ENCODE measurements around the gene UMAD1. TPM values are rescaled to one million over a fixed set of nuclear protein-coding genes. Genes with fewer than 3 reads are reported as not detected.
"Not testable (repeated sequence)": the region's sequence is repeated elsewhere in the genome, so short reads cannot be mapped to it uniquely, and the experiment has no call there.

UMAD1 gene
- total RNA-seq, 2 donors from 2014 or later: 21.9 to 26.3 TPM

DNA sequence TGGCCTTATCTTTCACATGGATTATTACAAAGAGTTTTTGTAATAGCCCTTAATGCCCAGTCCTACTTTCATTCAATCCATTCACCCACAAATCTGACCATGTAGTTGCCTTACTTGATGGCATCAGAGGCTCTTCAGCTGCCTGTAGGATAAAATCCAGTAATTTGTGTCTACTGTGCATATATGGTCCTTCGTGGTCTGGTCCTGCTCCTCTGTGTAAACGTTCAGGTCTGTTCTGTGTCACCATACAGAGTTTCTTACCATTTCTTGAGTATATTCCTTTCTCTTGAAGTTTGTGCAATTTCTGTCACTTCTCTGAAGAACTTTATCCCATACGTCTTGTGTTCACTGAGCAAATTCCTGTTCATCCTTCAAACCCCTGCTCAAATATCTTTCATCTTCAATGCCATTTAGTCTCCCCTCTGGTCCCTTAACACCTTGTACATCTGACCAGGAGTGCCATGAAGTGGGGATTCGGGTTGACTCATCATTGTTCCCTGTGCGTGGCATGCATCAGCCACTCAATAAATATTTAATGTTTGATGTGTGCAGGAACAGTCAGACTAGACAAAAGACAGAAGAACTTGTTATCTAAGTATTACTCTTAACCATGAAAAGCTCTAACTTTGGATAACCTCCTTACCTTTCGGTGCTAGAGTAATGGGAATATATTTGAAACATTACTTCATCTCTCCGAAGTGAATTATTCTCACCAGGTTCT lies 176.4 kb downstream of the UMAD1 start:
- no peaks in the 10 kb centered on the region for H3K9me3 ChIP-seq
- H3K27me3 ChIP-seq: no peaks in the 10 kb centered on the region
- intact Hi-C loops (cut with DNase I): no loop called here
- H3K4me1 ChIP-seq: no peaks in the 10 kb centered on the region
- H3K27ac ChIP-seq: no peak overlapping the region
- TF ChIP-seq, protein P1, sequence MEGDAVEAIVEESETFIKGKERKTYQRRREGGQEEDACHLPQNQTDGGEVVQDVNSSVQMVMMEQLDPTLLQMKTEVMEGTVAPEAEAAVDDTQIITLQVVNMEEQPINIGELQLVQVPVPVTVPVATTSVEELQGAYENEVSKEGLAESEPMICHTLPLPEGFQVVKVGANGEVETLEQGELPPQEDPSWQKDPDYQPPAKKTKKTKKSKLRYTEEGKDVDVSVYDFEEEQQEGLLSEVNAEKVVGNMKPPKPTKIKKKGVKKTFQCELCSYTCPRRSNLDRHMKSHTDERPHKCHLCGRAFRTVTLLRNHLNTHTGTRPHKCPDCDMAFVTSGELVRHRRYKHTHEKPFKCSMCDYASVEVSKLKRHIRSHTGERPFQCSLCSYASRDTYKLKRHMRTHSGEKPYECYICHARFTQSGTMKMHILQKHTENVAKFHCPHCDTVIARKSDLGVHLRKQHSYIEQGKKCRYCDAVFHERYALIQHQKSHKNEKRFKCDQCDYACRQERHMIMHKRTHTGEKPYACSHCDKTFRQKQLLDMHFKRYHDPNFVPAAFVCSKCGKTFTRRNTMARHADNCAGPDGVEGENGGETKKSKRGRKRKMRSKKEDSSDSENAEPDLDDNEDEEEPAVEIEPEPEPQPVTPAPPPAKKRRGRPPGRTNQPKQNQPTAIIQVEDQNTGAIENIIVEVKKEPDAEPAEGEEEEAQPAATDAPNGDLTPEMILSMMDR (IDR thresholded peaks at IDR 0.05): no peak
- H3K36me3 ChIP-seq: no peaks in the 10 kb centered on the region
- H3K4me3 ChIP-seq: no peak overlapping the region
- DNase-seq: no peak
- no peak overlapping the region for H3K9ac ChIP-seq (ENCODE audit: low read depth in 2 of 2, low read length in 2 of 2)

DNA sequence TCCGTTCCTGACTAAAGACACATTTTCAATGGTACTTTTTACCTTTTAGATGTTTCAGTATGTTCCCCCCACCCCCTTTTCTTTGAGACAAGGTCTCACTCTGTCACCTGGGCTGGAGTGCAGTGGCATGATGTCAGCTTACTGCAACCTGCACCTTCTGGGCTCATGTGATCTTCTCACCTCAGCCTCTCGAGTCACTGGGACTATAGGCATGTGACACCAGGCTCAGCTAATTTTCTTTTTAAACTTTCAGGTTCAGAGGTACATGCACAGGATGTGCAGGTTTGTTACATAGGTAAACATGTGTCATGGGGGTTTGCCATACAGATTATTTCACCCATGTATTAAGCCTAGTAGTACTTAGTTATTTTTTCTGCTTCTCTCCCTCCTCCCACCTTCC lies 177.2 kb downstream of the UMAD1 start:
- Histone ChIP-seq H3K27me3 (no peaks in the 10 kb centered on the region), H3K27ac (no peak overlapping the region), H3K36me3 (no peaks in the 10 kb centered on the region), H3K4me3 (no peak overlapping the region), H3K9ac (ENCODE audit: low read depth in 2 of 2, low read length in 2 of 2) (no peak overlapping the region), H3K4me1 (no peaks in the 10 kb centered on the region), H3K9me3 (no peaks in the 10 kb centered on the region)
- TF ChIP-seq, protein P1 (IDR thresholded peaks at IDR 0.05): no peak
- DNase-seq: no peak
- intact Hi-C loops (cut with DNase I): no loop called here

DNA sequence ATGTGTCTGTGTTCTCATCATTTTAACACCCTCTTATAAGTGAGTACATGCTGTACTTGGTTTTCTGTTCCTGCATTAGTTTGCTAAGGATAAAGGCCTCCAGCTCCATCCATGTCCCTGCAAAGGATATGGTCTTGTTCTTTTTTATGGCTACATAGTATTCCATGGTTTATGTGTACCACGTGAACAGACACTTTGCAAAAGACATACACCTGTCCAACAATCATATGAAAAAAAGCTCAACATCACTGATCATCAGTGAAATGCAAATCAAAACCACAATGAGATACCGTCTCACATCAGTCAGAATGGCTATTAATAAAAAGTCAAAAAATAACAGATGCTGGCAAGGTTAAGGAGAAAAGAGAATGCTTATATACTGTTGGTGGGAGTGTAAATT lies 177.6 kb downstream of the UMAD1 start:
- H3K4me1 ChIP-seq; DNase-seq; H3K36me3 ChIP-seq; H3K9me3 ChIP-seq; H3K27ac ChIP-seq; H3K4me3 ChIP-seq; H3K9ac ChIP-seq (ENCODE audit: low read depth in 2 of 2, low read length in 2 of 2); H3K27me3 ChIP-seq; intact Hi-C loops (cut with DNase I): not testable (repeated sequence)

DNA sequence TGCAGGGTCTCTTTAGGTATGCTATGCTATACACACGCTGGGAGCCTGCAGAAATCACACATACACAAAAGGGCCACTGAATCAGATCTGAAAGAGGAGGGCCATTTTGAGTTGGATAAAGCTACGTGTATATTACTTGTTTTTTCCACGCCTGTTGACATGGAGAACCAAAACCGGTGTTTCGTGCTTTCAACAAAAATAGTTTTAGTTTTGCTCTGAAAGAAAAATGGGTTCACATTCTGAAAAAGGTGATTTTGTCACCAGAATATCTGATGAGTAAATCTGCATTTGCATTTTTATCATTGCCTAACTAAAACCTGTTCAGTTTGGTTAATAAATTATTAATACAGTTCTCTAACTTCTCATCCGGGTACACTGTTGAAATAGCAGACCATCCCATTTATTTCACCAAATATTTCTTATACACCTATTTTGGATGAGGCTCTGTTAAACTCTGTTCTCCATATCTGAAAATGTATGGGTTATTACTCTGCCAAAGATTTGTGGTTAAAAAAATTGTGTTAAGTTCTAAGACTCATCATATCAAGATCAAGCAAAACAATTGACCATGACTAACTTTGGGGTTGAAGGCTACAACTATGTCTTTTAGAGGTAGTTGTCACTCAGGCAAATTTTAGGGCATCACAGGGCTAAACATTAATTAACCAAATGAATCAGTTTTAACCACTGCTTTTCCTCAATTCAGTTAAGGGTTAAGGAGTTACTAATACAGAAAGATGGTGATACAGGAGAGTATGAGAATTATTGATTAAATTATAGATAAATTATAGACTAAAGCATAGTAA lies 179.1 kb downstream of the UMAD1 start:
- intact Hi-C loops (cut with DNase I): no loop called here
- TF ChIP-seq, protein P1 (IDR thresholded peaks at IDR 0.05): no peak
- Histone ChIP-seq H3K4me3 (no peak overlapping the region), H3K4me1 (no peaks in the 10 kb centered on the region), H3K9me3 (no peaks in the 10 kb centered on the region), H3K9ac (ENCODE audit: low read depth in 2 of 2, low read length in 2 of 2) (no peak overlapping the region), H3K27me3 (no peaks in the 10 kb centered on the region), H3K36me3 (no peaks in the 10 kb centered on the region), H3K27ac (no peak overlapping the region)
- no peak for DNase-seq

DNA sequence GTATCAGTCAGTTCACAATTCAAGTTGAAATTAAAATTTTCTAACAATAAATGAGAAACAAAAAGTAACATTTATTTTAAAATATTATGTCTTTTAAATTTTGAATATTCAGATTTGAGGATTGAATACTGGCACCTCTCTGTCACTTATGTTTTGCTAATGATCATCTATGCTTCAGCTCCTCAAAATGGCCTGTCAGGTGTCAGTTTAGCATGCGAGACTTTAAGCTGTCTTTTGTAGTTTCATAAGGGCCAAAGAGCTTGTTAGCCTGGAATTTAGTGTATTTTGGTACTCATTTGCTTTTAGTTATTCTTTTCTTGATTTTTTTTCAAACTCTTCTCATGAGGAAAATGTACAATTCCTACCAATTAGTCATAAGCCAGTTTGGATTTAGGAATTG lies 179.9 kb downstream of the UMAD1 start:
- TF ChIP-seq, protein P1 (IDR thresholded peaks at IDR 0.05): no peak
- H3K4me1 ChIP-seq: no peaks in the 10 kb centered on the region
- no peaks in the 10 kb centered on the region for H3K9me3 ChIP-seq
- H3K27ac ChIP-seq: no peak overlapping the region
- H3K36me3 ChIP-seq: no peaks in the 10 kb centered on the region
- DNase-seq: no peak
- H3K27me3 ChIP-seq: no peaks in the 10 kb centered on the region
- intact Hi-C loops (cut with DNase I): no loop called here
- H3K4me3 ChIP-seq: no peak overlapping the region
- no peak overlapping the region for H3K9ac ChIP-seq (ENCODE audit: low read depth in 2 of 2, low read length in 2 of 2)

DNA sequence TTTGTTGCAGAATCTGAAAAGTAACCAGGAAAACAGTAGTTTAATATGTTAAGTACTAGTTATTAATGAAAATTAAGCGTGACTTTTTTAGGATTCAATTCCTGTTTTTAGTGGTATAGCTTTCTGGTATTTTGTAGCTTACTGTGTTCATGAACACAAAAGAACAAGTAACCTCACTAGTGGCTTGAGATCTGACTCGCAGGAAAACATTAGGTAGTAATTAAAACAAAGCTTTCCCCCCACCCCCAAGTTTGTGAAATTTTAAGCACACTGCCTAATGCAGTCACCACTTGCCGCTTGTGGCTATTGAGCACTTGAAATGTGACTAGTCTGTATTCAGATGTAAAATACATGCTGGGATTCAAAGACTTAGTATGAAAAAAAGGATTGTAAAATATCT lies 180.4 kb downstream of the UMAD1 start:
- intact Hi-C loops (cut with DNase I): no loop called here

More for the DNA sequence above, 180.4 kb downstream of the UMAD1 start:
- TF ChIP-seq, protein P1 (IDR thresholded peaks at IDR 0.05): no peak
- no peaks in the 10 kb centered on the region for H3K9me3 ChIP-seq
- H3K9ac ChIP-seq (ENCODE audit: low read depth in 2 of 2, low read length in 2 of 2): no peak overlapping the region
- no peaks in the 10 kb centered on the region for H3K27me3 ChIP-seq
- H3K4me3 ChIP-seq: no peak overlapping the region
- H3K4me1 ChIP-seq: no peaks in the 10 kb centered on the region
- DNase-seq: no peak
- H3K27ac ChIP-seq: no peak overlapping the region
- H3K36me3 ChIP-seq: no peaks in the 10 kb centered on the region
